GM12892 (cell line): Measurements from ENCODE around the gene FOXD3. TPM values are rescaled to one million over a fixed set of nuclear protein-coding genes. Genes with fewer than 3 reads are reported as not detected.
A peak's percentile ranks its signal among the peaks of the same experiment; 100 is the strongest.

Experiments
- DNase-seq: peaks from one replicate; pipeline ENCODE4 v3.0.0; 2011; ENCODE audit not compliant: insufficient read length
- FAIRE-seq: peaks from 2 replicates; lab custom pipeline; 2011; peaks lifted over from hg19 to GRCh38; lab: Jason Lieb, UNC
- POLR2A ChIP-seq: IDR thresholded peaks from 2 replicates; pipeline ENCODE4 v1.6.1; 2011; ENCODE audit warnings: low read depth, low read length, control low read depth
- POLR2AphosphoS5 ChIP-seq: IDR thresholded peaks from 2 replicates; pipeline ENCODE4 v1.6.1; 2011; ENCODE audit warnings: low read depth, low read length, control low read depth
- TAF1 ChIP-seq: IDR thresholded peaks from 2 replicates; pipeline ENCODE4 v1.6.1; 2011; ENCODE audit warnings: low read depth, mild to moderate bottlenecking, control low read depth, low read length, borderline replicate concordance
- polyA plus RNA-seq: library from polyadenylated mRNA; unstranded; fragments of >200 nt; gene quantifications from one replicate; pipeline ENCODE4 v1.2.1, GENCODE V29; 2012; ENCODE audit warnings: missing spikeins, inconsistent platforms; ENCODE audit not compliant: missing spikeins

Gene FOXD3
- not detected for polyA plus RNA-seq

DNA sequence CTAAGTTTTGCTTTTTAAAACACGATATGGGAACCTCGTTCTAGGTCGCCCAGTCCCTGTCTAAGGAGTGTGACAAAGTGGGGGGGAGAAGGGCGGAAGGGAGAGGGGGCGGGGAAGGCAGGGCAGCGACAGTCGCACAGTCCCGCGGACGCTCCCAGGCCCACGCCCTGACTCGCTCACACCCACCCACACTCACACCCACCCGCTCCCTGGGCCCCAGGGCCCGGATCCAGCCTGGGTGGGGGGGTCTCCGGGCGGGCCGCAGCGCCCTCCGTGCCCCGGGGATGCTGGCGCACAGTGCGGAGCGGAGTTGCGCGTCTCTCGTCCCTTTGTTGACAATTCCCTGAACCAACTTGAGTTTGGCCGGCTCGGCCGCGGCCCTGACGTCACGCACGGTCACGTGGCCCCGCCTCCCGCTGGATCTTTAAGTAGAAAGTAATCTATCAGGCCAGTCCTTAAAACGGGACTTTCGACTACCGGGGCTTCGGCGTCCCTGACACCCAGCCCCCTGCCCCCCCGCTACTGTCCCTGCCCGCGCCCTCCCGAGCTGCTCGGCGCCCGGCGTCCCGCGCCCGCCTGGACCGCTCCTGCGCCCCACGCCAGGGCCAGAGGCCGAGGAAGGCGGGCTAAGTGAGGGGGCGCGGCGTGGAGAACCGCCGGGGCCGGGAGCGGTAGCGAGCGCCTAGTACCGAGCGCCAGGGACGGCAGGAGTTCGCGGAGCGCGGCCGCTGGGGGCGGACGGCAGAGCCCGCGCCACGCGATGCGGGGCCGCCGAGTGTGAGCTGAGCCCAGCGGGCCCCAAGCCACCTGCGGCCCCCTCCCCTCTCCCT, at the start of gene FOXD3:
Gene FOXD3, plus strand, starts transcription at position 454 of the 830 bp plus-strand sequence. CDS start 492 bp downstream, outside the sequence.
- DNase-seq (no peak), FAIRE-seq (peak; percentile 78)
- TF ChIP-seq POLR2A (no peak), POLR2AphosphoS5 (no peak), TAF1 (no peak)

DNA sequence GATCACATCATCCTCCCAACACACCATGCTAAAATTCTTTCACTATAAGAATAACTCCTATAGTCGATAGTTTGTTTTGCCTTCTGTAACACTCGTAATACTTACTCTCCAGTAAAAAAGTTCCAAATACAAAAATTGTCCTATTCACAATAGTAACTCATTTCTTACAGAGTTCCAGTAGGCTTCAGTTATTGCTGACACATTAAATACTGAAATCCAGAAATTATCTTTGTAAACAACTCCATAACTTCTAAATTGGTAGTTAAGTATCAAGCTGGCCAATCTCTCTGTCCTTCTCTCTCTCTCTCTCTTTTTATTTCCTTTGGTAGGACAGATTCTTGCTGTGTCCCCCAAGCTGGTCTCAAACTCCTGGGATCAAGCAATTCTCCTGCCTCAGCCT, 49.6 kb upstream of the FOXD3 start:
- DNase-seq, result no peak
- no peak for FAIRE-seq
- TF ChIP-seq POLR2A (no peak), POLR2AphosphoS5 (no peak), TAF1 (no peak)

DNA sequence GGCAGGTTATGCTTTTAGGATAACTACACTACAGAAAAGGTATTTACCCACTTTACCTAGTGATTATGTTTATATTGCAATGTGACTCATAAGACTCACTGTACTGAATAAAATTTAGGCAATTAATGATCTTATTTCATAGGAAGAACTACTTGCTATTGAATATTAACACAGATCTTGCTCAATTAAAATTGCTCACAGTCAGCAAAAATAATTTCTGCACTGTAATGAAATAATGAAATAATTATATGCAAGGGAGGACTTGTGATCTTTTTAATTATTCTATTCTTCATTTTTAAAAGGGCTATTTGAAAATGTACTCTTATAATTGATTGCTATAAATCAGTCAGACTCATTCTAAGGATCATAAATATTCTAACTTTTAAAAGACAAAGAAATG, 48.0 kb upstream of the FOXD3 start:
- FAIRE-seq, result no peak
- TF ChIP-seq POLR2AphosphoS5, result no peak
- no peak for TF ChIP-seq TAF1
- TF ChIP-seq POLR2A, result no peak

GRCh38 chr1:63274979-63275378, 47.4 kb upstream of the FOXD3 start:
- no peak for DNase-seq
- no peak for FAIRE-seq
- TF ChIP-seq TAF1 (no peak), POLR2A (no peak), POLR2AphosphoS5 (no peak)

More for the DNA sequence above, 48.0 kb upstream of the FOXD3 start:
- no peak for DNase-seq

DNA sequence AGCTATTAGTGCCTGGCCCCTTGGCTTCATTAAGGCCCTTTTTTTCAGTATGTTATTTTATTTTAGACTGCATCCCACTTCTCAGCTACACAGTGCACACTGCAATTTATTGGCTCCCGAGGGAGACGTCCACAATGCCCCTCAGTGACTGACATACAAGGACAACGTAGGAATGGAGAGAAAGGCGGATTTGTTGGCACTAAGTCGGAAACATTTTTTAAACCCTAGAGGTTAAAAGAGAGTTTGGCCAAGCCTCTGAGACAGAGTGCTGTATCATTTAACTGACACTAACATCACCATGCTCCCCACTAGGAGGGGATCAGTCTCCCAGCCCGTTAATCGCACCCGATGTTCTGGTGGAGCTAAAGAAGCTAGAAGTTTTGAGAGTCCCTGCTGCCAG, 45.7 kb upstream of the FOXD3 start:
- no peak for FAIRE-seq
- TF ChIP-seq TAF1, result no peak
- no peak for TF ChIP-seq POLR2A
- no peak for TF ChIP-seq POLR2AphosphoS5
- DNase-seq, result no peak

DNA sequence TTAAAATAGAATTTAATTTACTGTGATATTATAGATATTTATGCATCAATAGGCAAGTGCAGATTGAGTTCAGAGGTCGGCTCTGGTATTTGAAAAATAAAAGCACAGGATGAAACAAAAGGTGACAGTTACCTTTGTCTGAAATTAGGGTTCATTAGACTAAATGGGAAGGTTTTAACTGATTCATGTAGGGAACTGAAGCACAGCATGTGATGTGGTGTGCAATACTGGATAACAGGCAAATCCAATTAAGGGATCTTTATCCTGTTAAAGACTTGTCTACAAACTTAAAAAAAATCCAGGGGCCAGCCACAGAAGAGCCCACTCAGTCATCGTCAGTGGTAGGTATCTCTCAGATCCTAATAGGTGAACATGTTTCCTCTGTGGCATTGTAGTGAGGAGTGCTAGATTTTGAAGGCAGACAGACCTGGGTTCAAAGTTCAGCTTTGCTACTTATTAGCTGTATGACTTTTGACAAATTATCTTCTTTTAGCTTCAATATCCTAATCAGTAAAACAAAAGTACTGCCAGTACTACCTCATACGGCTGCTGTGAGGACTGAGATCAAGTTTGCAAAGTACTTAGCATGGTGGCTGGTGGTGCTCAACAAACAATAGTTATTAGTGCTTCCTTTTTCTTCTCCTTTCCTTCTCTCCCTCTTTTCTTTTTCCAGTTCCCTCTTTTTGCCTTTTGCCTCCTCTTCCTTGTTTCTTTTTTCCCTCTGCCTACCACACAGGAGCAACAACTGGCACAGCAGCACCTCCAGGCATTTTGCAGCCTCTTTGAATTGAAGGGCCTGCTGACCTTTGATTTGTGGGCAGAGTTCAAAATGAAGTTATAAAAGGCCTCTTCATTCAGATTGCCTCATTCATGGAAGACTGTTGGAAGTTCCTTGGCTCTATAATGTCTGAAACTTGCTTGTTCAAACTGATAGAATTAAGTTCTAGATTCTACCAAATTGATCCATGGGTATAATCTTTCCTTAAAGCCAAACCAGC, 44.9 kb upstream of the FOXD3 start:
- FAIRE-seq, result no peak
- no peak for TF ChIP-seq TAF1
- DNase-seq, result no peak

DNA sequence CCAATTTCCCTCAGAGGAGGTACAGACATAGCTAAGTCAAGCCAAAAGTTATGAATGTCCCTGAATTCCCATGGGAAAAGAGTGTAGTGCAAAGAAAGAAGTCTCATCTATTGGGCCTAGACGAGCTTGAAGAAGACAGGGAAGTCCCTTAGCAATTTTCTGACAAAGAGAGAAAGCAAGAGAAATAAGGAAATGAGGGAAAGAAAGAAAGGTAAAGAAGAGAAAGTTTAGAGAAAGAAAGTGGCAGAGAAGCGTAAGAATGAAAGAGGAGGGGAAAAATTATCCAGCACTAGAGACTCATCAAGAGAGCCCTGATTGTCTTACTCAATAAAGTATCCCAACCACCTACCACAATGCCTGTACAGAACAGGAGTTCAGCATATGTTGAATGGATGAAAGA, 40.6 kb upstream of the FOXD3 start:
- DNase-seq (no peak), FAIRE-seq (no peak)
- TF ChIP-seq TAF1, result no peak

GRCh38 chr1:63289135-63289534, 33.2 kb upstream of the FOXD3 start:
- TF ChIP-seq POLR2AphosphoS5 (no peak), POLR2A (no peak), TAF1 (no peak)
- FAIRE-seq, result no peak

GRCh38 chr1:63294803-63295594, 27.4 kb upstream of the FOXD3 start:
- no peak for FAIRE-seq
- TF ChIP-seq TAF1, result no peak
- TF ChIP-seq POLR2AphosphoS5, result no peak
- TF ChIP-seq POLR2A, result no peak
- no peak for DNase-seq

More at GRCh38 chr1:63289135-63289534, 33.2 kb upstream of the FOXD3 start:
- DNase-seq, result no peak

GRCh38 chr1:63304410-63304809, 18.0 kb upstream of the FOXD3 start:
- DNase-seq (no peak), FAIRE-seq (no peak)
- TF ChIP-seq POLR2A (no peak), TAF1 (no peak), POLR2AphosphoS5 (no peak)

- TF ChIP-seq POLR2AphosphoS5 (no peak), POLR2A (no peak), TAF1 (no peak)
- no peak for DNase-seq
- no peak for FAIRE-seq
Measured at GRCh38 chr1:63305043-63305442, 17.3 kb upstream of the FOXD3 start.
